Measurements from ENCODE around the gene GAS6.

The GAS6 gene

GRCh38 chr13:113819731-113820715, 43.9 kb downstream of the GAS6 start:
- DNase-seq (ENCODE audit: low read depth in 2 of 2) = no peak

- no peak for DNase-seq (ENCODE audit: low read depth in 2 of 2)
Measured at GRCh38 chr13:113819341-113819730, 44.5 kb downstream of the GAS6 start.

GRCh38 chr13:113818700-113819295, 45.1 kb downstream of the GAS6 start:
- DNase-seq (ENCODE audit: low read depth in 2 of 2) = no peak

- no peak for DNase-seq (ENCODE audit: low read depth in 2 of 2)
Measured at GRCh38 chr13:113817860-113818691, 45.8 kb downstream of the GAS6 start.

GRCh38 chr13:113816946-113817859, 46.7 kb downstream of the GAS6 start:
- DNase-seq (ENCODE audit: low read depth in 2 of 2) = peak; percentile 82 to 87

GRCh38 chr13:113816254-113816929, 47.5 kb downstream of the GAS6 start:
- no peak for DNase-seq (ENCODE audit: low read depth in 2 of 2)

DNA sequence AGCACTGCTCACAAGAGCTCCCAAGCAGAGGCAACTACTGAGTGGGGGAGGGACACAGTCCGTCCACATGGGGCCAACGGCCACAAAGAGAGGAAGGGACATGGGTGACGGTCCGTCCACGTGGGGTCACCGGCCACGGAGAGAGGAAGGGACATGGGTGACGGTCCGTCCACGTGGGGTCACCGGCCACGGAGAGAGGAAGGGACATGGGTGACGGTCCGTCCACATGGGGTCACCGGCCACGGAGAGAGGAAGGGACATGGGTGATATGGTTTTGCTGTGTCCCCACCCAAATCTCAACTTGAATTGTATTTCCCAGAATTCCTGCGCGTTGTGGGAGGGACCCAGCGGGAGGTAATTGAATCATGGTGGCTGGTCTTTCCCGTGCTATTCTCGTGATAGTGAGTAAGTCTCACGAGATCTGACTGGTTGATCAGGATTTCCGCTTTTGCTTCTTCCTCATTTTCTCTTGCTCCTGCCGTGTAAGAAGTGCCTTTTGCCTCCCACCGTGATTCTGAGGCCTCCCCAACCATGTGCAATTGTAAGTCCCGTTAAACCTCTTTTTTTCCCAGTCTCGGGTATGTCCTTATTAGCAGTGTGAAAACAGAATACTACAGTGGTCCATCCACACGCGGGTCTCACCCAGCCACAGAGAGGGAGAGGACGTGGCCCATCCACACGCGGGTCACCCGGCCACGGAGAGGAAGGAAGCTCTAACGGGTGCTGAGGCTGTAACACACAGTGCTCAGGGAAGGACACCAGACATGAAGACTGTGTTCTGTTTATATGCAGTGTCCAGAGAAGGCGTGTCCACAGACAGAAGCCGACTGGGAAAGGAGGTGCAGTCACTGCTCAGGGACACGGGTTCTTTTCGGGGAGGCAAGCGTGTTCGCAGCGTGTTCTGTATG, 48.5 kb downstream of the GAS6 start:
- DNase-seq (ENCODE audit: low read depth in 2 of 2) = peak in 1 of 2 donors; percentile 26

DNA sequence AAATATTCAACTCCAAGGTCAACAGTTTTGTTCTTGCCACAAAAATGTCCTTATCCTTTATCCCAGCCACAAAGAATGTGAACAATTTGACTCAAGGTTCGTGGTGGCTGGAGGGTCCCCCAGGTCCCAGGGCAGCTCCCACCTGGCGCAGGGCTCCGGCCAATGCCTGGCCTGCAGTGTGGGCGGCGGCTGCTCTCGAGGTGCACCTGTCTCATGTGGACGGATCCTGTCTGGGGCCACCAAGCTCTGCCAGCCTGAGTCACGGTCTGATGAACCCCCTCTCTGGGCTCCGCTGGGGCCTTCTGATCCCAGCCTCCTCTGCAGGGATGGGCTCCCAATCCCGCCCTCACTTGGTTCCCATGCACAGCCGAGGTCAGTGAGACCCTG, 49.4 kb downstream of the GAS6 start:
- DNase-seq (ENCODE audit: low read depth in 2 of 2) = no peak

DNA sequence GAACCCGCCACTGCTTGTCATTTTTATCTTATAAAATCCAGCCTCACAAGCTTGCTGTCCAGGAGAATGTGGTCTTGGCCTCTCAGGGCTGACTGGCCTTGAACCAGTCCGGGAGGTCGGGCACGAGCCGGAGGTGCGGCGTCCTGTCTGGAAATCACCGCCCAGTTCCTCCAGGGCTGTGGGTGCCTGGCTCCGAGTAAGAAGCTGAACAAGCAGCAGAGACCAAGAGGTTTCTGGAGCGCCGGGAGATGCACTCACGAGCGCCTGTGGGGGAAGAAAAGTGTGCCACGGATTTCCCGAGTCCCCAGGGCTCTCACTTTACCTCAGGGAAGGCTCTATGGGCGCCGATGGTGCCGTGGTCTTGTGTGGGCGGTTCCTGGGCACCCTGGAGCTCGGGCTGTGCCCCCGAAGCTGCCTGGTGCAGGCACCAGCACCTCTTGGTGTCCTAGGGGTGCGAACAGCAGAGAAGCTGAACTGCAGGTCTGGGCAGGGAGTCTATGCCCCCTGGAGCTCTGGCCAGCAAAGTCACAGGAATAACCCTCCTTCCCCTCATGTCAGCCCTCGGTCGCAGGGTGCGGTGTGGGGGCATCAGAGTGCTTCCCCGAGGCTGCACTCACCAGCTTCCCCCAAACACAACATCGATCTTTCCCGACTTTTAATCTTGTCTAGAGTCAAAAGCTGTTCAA, 50.0 kb downstream of the GAS6 start:
- DNase-seq (ENCODE audit: low read depth in 2 of 2) = no peak

- no peak for DNase-seq (ENCODE audit: low read depth in 2 of 2)
Measured at GRCh38 chr13:113813070-113813748, 50.7 kb downstream of the GAS6 start.

DNA sequence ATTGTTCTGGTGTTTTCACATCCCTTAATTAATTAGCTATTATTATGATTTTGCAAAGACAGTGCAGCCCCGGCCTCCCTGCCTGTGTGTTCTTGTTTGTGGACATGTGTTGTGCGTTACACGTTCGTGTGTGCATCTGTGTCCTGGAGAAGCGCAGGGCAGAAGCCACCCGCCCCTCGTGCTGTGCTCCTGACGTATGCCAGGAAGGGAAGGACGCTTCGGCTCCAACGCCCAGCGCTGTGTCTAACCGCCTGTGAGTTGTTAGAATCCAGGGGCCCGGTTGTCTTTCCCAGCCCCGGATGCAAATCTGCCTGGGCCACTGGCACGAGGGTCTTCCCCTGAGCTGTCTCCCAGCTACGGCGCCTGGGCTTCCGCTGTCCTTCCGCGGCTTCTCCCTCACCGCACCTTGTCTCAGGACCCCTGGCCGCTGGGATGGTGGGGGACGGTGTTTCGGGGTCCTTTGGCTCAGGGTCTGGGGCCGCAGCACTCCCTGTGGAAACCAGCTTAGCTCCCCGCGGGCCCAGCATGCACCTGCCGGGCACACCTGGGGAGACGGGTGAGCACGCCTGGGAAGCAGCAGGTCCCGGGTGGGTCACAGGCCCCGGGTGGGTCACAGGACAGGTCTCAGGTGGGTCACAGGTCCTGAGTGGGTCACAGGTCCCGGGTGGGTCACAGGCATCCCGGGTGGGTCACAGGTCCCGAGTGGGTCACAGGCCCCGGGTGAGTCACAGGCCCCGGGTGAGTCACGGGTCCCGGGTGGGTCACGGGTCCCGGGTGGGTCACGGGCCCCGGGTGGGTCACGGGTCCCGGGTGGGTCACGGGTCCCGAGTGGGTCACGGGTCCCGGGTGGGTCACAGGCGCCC, 51.5 kb downstream of the GAS6 start:
- no peak for DNase-seq (ENCODE audit: low read depth in 2 of 2)

DNA sequence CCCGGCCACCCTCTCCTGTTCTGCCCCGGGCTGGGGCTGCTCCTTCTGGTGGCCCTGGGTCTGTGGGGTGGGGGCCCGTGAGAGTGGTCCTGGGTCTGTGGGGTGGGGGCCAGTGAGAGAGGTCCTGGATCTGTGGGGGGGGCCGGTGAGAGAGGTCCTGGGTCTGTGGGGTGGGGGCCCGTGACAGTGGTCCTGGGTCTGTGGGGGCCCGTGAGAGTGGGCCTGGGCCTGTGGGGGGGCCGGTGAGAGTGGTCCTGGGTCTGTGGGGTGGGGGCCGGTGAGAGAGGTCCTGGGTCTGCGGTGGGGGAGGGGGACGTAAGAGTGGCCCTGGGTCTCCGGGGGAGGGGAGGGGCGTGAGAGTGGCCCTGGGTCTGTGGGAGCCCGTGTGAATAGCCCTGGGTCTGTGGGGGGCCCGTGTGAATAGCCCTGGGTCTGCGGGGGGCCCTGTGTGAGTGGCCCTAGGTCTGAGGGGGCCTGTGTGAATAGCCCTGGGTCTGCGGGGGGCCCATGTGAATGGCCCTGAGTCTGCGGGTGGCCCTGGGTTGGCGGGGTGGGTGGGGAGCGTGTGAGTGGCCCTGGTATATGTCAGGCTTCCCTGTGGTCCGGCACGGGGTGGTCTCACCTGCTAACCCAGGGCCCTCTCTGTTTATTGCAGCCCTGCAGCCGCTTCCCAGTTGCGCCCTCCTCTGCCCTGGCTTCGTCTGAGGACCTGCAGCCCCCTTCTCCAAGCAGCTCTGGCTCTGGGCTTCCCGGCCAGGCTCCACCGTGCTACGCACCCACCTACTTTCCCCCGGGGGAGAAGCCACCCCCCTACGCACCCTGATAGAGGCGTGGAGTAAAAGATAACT, 52.6 kb downstream of the GAS6 start:
- DNase-seq (ENCODE audit: low read depth in 2 of 2) = no peak

DNA sequence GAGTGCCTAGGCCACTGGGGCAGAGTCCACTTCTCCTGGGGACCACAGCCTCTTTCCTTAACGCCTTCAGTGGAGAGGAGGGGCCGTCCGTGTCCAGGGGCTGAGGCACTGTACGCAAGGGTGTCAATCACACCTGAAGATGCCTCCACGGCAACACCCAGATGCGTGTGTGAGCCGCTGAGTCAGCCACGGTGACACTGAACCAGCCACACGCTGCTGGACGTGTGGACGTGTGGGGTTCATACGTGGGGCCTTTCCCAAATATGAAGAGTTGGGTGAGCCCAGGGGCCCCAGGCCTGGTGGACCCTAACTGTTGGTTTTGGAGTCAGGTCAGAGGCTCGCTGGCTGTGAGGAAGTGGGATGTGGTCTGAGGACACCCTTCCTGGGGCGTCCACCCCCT, 53.2 kb downstream of the GAS6 start:
- DNase-seq (ENCODE audit: low read depth in 2 of 2) = no peak

DNA sequence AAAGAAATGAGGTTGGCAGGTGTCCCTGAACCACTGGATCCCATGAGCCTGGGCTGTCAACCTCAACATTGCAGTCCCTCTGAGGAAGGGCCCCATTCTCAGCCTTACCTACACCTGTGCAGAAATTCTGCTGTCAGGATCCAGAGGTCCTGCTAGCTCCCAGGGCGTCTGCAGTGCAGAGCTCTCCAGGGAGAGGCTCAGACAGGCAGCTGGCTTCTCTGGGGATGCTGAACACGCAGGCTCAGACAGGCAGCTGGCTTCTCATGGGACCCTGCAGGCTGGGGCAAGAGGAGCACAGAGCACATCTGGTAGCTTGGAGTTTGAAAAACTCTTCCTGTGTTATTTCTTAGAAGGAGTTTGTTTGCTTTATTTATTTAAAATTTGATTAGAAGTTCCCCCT, 53.9 kb downstream of the GAS6 start:
- DNase-seq (ENCODE audit: low read depth in 2 of 2) = no peak

GRCh38 chr13:113808058-113808834, 55.6 kb downstream of the GAS6 start:
- no peak for DNase-seq (ENCODE audit: low read depth in 2 of 2)

DNA sequence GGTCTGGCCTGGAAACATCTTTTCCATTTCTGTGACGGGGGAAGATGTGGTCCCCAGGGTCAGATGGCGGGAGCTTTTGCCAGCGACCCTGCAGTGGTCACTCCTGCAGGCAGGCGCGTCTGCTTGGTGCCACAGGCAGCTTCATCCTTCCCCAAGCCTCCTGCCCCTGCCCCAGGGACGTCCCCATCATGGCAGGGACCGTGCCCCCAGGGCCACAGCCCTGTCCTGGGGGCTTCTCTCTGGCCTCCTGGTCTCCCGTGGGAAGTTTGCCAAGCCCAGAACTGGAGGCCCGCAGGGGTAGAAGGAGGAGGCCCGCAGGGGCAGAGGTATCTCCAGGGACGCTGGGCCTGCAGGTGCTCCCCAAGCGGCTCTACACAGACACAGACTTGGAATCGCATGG, 57.4 kb downstream of the GAS6 start:
- DNase-seq (ENCODE audit: low read depth in 2 of 2) = no peak
